Retinal pigment epithelial cell (primary cell): ENCODE measurements around the gene USP25.

ENCODE experiments used
- DNase-seq: peaks from one replicate; pipeline ENCODE4 v3.0.0-alpha.2; 2010; ENCODE audit warnings: low read depth
- H3K4me3 ChIP-seq: 2 replicates; pipeline ENCODE4 v1.5.1; 2011; ENCODE audit warnings: mild to moderate bottlenecking, low read length, control low read depth, moderate library complexity
- TF ChIP-seq, protein P1 (sequence below): conservative IDR thresholded peaks from 2 replicates; pipeline ENCODE4 v1.5.1; 2011; ENCODE audit warnings: low read depth, low read length, control low read depth, inconsistent platforms

The USP25 gene

DNA sequence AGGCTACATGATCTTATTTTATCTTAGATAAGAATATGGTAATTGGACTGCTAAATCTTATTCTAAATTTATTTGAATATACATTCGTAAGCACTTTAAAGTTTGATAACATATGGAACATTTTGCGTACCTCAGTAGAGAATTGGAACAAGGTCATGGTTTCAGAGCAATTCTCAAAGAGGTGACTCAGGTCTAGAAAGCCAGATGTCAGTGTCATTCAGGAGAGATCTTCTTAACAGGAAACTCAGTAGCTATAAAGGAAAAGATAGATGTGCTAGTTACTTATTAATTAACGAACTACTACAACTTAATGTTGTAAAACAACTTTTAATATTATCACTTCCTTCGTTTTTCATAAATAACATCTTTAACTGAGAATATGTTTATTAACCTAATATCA lies 142.5 kb downstream of the USP25 start:
- TF ChIP-seq, protein P1, sequence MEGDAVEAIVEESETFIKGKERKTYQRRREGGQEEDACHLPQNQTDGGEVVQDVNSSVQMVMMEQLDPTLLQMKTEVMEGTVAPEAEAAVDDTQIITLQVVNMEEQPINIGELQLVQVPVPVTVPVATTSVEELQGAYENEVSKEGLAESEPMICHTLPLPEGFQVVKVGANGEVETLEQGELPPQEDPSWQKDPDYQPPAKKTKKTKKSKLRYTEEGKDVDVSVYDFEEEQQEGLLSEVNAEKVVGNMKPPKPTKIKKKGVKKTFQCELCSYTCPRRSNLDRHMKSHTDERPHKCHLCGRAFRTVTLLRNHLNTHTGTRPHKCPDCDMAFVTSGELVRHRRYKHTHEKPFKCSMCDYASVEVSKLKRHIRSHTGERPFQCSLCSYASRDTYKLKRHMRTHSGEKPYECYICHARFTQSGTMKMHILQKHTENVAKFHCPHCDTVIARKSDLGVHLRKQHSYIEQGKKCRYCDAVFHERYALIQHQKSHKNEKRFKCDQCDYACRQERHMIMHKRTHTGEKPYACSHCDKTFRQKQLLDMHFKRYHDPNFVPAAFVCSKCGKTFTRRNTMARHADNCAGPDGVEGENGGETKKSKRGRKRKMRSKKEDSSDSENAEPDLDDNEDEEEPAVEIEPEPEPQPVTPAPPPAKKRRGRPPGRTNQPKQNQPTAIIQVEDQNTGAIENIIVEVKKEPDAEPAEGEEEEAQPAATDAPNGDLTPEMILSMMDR: no peak
- no peak overlapping the region for H3K4me3 ChIP-seq
- DNase-seq: no peak

DNA sequence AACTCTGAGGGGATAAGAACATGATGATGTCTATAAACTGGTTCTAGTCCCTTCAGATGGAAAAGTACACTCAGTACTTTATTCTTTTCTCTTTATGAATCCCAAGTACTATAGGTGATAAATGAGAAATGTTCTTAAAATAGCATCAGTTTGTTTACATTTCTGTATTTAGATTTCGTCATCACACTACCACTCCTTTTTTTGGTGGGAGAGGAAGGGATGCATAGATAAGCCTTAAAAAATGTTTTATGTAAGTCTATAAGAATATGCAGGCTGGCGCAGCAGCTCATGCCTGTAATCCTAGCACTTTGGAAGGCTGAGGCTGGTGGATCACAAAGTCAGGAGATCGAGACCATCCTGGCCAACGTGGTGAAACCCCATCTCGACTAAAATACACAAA lies 144.8 kb downstream of the USP25 start:
- no peak overlapping the region for H3K4me3 ChIP-seq
- TF ChIP-seq, protein P1: no peak
- no peak for DNase-seq

DNA sequence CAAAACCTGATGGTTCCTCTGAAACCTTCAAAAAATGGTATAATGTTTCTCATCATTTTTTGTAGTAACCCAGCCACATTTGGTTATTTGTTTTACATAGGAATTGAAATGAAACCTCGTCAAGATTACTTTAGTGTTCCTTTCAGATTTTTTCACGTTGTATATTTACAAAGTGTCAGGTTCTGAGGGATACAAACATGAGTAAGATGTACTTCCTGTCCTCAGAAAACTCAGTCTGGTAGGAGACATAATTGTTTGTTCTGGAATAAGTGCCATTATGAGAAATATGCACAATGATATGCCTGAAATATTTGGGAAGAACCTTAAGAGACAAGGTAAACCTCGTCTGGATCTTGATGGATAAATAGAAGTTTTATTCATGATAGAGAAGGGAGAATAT lies 145.5 kb downstream of the USP25 start:
- no peak for DNase-seq
- TF ChIP-seq, protein P1: no peak
- H3K4me3 ChIP-seq: no peak overlapping the region

DNA sequence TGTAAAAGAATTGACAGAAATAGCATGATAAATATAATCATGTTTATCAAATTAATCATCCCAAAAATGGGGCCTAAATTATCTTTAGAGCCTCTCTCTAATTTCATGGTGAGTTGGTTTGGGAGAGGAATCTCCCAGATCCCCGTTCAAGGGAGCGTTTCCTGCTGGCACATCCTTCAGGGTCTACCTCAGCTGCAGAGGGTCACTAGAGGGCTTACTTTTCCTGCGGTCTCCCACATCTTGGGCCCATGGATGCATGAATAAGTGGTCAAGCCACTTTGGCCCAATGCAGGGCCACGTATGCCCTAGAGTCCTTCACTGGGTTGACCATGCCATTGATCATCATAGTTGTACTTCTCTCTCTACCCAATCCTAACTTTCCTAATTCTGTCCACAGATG lies 164.1 kb downstream of the USP25 start:
- DNase-seq: no peak
- TF ChIP-seq, protein P1: no peak
- no peak overlapping the region for H3K4me3 ChIP-seq

DNA sequence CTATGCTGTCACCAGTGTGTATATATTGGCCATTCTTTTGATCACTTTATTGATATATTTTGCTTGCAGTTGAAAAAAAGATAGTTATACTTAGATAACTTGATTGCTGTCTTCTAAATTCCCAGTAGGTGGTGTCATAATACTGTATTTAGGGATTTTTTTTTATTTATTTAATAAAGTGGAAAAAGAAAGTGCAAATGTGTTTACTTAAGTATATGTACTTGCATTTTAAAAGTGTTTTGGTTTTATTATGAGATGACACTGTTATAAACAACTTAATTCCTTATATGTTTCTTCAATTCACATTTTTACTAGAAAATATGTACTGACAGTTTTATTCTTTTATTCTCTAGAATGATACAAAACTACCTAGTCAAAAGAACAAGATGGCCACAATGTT lies 164.8 kb downstream of the USP25 start:
- DNase-seq: no peak
- TF ChIP-seq, protein P1: peak; percentile 29
- H3K4me3 ChIP-seq: no peak overlapping the region

DNA sequence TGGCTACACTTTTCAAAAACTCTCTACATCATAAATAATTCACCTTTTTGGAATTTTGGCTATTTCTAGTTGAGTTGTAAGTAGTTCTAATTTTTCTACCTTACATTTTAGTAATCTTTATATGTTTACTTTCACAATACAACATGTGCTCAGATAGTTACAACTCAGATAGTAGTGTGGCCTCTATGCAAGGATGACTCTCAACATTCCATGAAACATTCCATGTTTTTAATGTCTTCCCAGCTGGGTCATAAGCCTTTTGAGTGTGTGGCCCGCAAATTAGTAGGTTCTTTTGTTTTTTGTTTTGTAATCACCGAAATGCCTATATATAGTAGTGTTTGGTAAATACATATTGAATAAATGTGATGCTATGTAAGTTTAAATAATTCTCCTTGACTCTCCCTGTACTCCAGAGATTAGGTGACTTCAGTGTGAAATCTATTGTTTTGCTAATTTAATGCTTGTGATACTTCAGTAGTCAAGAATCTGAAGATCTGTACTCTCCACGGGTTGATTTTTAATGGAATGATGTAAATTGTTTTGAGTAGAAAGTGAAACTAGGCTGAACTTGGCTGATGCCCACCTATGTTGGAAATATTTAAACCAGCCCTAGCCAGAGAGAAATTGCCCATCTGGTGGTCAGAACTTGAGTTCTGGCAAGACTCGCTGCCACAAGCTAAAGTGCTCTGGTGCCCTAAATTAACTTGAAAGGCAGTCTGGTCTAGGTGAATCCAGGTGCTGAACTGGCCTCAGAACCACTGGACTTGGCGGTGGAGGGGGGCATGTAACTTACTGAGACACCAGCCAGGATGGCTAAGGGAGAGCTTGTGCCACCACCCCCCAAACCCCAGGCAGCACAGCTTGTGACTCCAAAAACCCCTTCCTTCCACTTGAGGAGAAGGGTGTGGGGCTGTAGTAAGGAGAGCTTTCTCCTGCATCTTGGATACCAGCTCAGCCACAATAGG lies 165.6 kb downstream of the USP25 start:
- DNase-seq: no peak
- TF ChIP-seq, protein P1: no peak
- no peak overlapping the region for H3K4me3 ChIP-seq

DNA sequence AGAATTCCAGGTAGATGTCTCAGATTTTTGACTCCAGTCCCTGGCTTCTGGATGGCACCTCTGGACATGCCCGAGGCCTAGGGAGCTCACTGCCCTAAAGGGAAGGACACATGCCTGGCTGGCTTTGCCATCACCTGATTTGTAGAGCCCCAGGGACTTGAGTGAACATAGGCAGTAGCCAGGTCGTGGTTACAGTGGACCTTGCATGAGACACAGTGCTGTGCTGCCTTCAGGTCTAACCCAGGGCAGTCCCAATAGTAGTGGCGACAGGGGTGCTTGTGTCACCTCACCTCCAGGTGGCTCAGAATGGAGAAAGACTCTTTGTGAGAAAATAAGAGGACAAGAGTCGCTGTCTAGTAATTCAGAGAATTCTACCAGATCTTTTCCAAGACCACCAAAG lies 166.7 kb downstream of the USP25 start:
- TF ChIP-seq, protein P1: no peak
- no peak for DNase-seq
- no peak overlapping the region for H3K4me3 ChIP-seq
